Naive thymus-derived CD8-positive, alpha-beta T cell (primary cell): ENCODE measurements around the gene AP2B1. TPM values are rescaled to one million over a fixed set of nuclear protein-coding genes. Genes with fewer than 3 reads are reported as not detected.
"Not testable (repeated sequence)": the region's sequence is repeated elsewhere in the genome, so short reads cannot be mapped to it uniquely, and the experiment has no call there.

Experiments used
- ATAC-seq, 2 donors: fragments of 150-1000 bp; cut with Tn5 transposase in 1 of 2; sonication (Bioruptor Pico), chemical (Tn5 transposase) in 1 of 2; 1 replicate in 1 of 2; 2 replicates in 1 of 2; pipeline ENCODE4 v1.10.0; 2021; ENCODE audit warnings: mild to moderate bottlenecking in 2 of 2, moderate library complexity in 2 of 2
- POLR2A ChIA-PET: fragments of 350-600 bp; sonication (Branson Sonifier 250); formaldehyde crosslinking; loops from one replicate; lab custom pipeline; 2021; ENCODE audit warnings: antibody characterized with exemption; lab: Charles Lee
- DNase-seq, 10 donors: peaks; one replicate each; pipeline versions ENCODE4 v3.0.0 to v3.0.0-alpha.2; 2020 to 2022
- H3K27ac Mint-ChIP-seq, 10 donors: one replicate each; pipeline ENCODE4 v1.8.0; 2020 to 2022; ENCODE audit warnings: mild to moderate bottlenecking in 10 of 10, mixed read lengths in 10 of 10, moderate library complexity in 4 of 10, inconsistent platforms in 1 of 10
- H3K27me3 Mint-ChIP-seq, 5 donors: one replicate each; pipeline ENCODE4 v1.8.0; 2021 to 2022; ENCODE audit warnings: mixed read lengths in 5 of 5
- H3K36me3 Mint-ChIP-seq, 3 donors: one replicate each; pipeline ENCODE4 v1.8.0; 2020 to 2022; ENCODE audit warnings: mixed read lengths in 3 of 3, mild to moderate bottlenecking in 2 of 3, inconsistent platforms in 1 of 3
- H3K4me1 Mint-ChIP-seq, 4 donors: one replicate each; pipeline ENCODE4 v1.8.0; 2021 to 2022; ENCODE audit warnings: mixed read lengths in 4 of 4
- H3K4me3 Mint-ChIP-seq, 10 donors: one replicate each; pipeline ENCODE4 v1.8.0; 2020 to 2022; ENCODE audit warnings: mild to moderate bottlenecking in 10 of 10, mixed read lengths in 10 of 10, moderate library complexity in 6 of 10, inconsistent platforms in 1 of 10
- H3K9me3 Mint-ChIP-seq, 9 donors: one replicate each; pipeline ENCODE4 v1.8.0; 2020 to 2022; ENCODE audit warnings: mixed read lengths in 9 of 9, mild to moderate bottlenecking in 3 of 9, inconsistent platforms in 1 of 9, moderate library complexity in 1 of 9
- polyA plus RNA-seq, 3 donors: library from polyadenylated mRNA; unstranded; fragments of 300-500 nt; fragmentation: Illumina TruSeq; gene quantifications; one replicate each; pipeline ENCODE4 v1.2.3, GENCODE V29; 2021
- total RNA-seq, 8 experiments: library from RNA in 2 of 8; stranded (reverse) in 2 of 8; gene quantifications; one replicate each; pipeline ENCODE4 v1.2.3 and lab custom pipeline; 2021 to 2026

AP2B1 gene
- total and polyA plus RNA-seq, 5 experiments from 2014 or later: 50.3 to 150 (median 65.7) TPM

DNA sequence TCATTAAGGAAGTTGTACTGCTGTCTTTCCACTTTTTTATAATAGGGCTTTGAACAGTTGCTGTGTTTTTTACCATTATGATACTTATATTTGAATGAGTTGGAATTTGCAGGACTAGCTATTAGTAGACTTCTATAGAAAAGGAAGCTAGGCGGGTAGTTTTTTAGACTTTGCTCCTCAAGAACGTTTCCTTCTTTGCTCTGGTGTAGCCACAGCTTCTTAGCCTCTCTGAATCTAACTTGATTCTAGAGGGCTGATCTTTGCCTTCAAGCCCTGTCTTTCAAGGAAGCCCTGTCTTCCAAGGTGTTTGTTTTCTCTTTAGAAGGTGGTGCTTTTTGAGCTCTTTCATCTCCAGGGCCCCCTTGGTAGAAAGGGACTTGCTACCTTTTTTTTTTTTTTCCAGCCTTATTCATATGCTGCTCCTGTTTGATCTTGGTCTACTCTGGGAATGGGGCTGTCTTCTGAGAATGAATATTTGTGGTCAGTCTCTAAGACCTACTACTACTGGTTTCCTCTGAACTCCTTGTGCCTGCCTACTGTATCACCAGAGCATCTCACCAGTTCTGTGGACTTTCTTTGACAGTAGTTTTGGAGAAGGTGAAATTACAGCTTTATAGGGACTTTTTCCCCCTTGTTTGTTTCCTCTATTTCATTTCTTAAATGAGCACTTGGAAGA, 92.0 kb downstream of the AP2B1 start:
- ATAC-seq: no peak
- DNase-seq: no peak
- H3K4me1 Mint-ChIP-seq: peaks cover 3 to 9% (median 5%) of the 10 kb centered on the region in 4 donors
- no peaks in the 10 kb centered on the region for H3K27me3 Mint-ChIP-seq
- peaks cover 0 to 88% (median 28%) of the 10 kb centered on the region in 3 donors for H3K36me3 Mint-ChIP-seq
- H3K27ac Mint-ChIP-seq: peak overlapping the region in 4 of 10 donors; percentile 1 to 65 (median 40)
- no peak overlapping the region for H3K4me3 Mint-ChIP-seq
- no peaks in the 10 kb centered on the region for H3K9me3 Mint-ChIP-seq
- POLR2A ChIA-PET: interaction anchor here (0.7 kb wide), 1 partner anchor 66 kb away, joined by 3 read pairs; no protein-coding TSS in a partner anchor

DNA sequence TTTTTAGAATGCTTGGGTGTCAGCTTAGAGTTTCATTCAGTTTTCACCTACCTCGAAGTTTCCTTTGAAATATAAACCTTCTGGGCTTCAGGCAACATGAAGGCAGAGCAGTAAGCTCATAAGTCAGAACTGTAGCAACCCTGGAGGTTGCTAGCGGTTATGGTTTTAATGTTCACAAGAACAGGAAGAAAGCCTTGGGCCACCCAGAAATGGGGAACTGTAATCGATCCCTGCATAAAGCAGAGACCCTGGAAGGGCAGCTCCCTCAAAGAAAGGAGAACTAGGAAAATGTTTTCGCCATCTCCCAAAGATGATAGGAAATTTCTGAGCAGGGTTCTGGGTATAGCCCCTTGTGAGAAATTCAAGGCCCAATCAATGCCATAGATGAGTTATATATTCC, 96.5 kb downstream of the AP2B1 start:
- ATAC-seq (no peak), DNase-seq (no peak)
- POLR2A ChIA-PET: no interaction called here
- Mint-ChIP-seq H3K36me3 (peaks cover 0 to 96% (median 39%) of the 10 kb centered on the region in 3 donors), H3K27ac (no peak overlapping the region), H3K4me3 (no peak overlapping the region), H3K4me1 (peaks cover 3 to 7% (median 4%) of the 10 kb centered on the region in 4 donors), H3K9me3 (no peaks in the 10 kb centered on the region), H3K27me3 (no peaks in the 10 kb centered on the region)

DNA sequence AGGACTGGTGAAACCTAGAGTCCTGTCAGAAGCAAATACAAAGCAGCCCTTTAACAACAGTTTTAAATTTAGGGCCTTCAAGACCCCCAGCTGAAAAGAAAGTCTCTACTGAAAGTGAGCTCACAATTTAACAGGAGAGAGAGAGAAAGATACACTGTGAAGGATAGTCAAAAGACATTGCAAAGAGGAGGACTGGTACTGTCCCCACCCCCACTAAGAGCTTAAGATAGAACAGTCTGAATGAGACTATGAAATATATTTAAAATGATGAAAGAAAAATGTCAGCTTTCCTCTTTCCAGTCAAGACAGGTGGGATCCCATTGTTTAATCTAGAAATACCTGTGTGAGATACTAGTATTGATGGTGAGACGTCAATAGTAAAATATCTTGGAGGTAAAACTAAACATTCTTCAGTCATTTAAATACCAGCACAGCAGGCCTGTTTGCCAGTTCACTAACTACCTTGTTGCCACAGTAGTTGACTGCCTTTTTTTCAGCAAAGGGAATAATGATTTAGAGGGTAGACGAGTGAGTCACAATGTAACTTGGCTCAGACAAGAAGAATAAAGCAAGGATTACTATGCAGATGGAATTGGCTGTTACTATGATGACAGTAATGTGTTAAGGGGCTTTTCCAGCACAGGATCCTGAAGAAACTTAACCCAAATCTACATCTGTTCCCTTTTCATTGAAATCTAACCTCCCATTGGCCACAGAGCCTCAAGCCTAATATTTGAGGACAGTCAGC, 97.1 kb downstream of the AP2B1 start:
- H3K27me3 Mint-ChIP-seq: no peaks in the 10 kb centered on the region
- H3K4me1 Mint-ChIP-seq: peaks cover 0 to 3% (median 1%) of the 10 kb centered on the region in 4 donors
- peaks cover 0 to 96% (median 45%) of the 10 kb centered on the region in 3 donors for H3K36me3 Mint-ChIP-seq
- no peaks in the 10 kb centered on the region for H3K9me3 Mint-ChIP-seq
- POLR2A ChIA-PET: no interaction called here
- ATAC-seq (no peak), DNase-seq (no peak)
- H3K27ac Mint-ChIP-seq: peak overlapping the region in 1 of 10 donors; percentile 9
- H3K4me3 Mint-ChIP-seq: no peak overlapping the region

DNA sequence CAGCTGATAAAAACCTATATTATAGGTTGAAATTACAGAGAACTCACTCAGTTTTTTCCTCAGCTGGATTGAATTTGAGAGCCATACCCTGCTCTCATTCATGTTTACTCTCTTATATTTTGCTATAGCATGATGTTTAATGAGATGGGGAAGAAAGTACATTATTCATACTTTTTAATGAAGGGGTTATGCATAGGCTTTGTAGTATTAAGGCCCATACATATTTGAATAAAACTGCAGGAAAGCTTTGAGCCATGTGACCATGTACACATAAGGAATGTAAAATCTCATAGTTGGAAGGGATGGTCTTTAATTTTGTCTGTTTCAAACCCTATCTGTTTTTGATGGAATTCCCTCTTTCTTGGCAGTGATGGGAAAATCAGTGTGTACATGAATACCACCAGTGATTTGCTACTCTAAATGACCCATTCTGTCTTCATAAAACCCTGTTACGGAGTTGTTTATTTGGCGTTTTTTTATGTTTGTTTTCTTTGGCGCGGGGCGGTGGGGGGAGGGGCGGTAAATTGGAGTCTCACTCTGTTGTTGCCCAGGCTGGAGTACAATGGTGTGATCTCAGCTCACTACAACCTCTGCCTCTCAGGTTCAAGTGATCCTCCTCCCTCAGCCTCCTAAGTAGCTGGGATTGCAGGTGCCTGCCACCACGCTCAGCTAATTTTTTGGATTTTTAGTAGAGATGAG, 105.5 kb downstream of the AP2B1 start:
- ATAC-seq: no peak
- POLR2A ChIA-PET: no interaction called here
- no peaks in the 10 kb centered on the region for H3K9me3 Mint-ChIP-seq

DNA sequence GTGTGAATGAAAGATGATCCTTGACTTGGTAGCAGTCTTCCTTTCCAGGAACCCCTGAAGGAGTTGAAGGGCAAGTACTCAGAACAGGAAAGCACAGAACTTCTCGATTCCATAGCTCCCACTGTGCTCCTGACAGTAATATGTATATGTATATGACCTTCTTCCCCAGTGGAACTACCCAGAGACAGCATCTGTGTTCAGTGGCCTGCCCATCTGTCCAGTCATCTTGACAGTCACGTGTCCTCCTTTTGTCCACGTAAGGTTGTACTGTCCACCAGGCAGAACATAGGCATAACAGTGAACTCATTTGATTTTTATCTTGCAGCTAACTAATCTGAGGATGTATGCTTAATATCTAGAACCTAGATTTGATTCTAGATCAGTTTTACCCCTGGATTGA, 106.5 kb downstream of the AP2B1 start:
- peaks cover 11 to 87% (median 43%) of the 10 kb centered on the region in 3 donors for H3K36me3 Mint-ChIP-seq
- ATAC-seq: no peak
- H3K4me3 Mint-ChIP-seq: no peak overlapping the region
- H3K4me1 Mint-ChIP-seq: peaks cover 0 to 5% (median 1%) of the 10 kb centered on the region in 4 donors
- DNase-seq: no peak
- POLR2A ChIA-PET: no interaction called here
- H3K27ac Mint-ChIP-seq: no peak overlapping the region
- no peaks in the 10 kb centered on the region for H3K9me3 Mint-ChIP-seq
- H3K27me3 Mint-ChIP-seq: no peaks in the 10 kb centered on the region

More for the DNA sequence above, 105.5 kb downstream of the AP2B1 start:
- no peak for DNase-seq
- peaks cover 0 to 5% (median 1%) of the 10 kb centered on the region in 4 donors for H3K4me1 Mint-ChIP-seq
- H3K36me3 Mint-ChIP-seq: peaks cover 11 to 92% (median 53%) of the 10 kb centered on the region in 3 donors
- H3K27ac Mint-ChIP-seq: no peak overlapping the region
- no peak overlapping the region for H3K4me3 Mint-ChIP-seq
- H3K27me3 Mint-ChIP-seq: no peaks in the 10 kb centered on the region

DNA sequence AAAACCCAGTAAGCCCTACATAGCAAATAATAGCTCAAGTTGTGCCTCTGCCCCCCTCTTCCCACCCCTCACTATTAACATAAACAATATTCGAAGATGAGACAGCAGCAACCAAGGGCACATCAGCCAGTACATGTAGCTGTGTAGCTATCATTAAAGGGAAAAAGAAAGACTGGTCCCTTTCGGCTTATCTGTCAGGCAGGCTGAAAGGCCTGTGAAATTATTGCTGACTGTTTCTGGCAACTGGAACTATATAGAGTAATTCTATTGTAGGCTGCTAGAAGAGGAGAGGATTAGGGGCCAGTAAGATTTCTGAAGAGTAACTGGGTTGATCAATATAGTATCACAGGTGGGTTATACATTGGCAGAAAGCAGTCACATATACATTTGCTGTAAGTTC, 107.8 kb downstream of the AP2B1 start:
- no peak for ATAC-seq
- Mint-ChIP-seq H3K27me3 (no peaks in the 10 kb centered on the region), H3K4me3 (no peak overlapping the region), H3K27ac (no peak overlapping the region), H3K9me3 (no peaks in the 10 kb centered on the region), H3K4me1 (peaks cover 0 to 4% (median 1%) of the 10 kb centered on the region in 4 donors), H3K36me3 (peaks cover 8 to 86% (median 31%) of the 10 kb centered on the region in 3 donors)
- DNase-seq: no peak
- POLR2A ChIA-PET: interaction anchor here (0.9 kb wide), 1 partner anchor 28 kb away, joined by 3 read pairs; no protein-coding TSS in a partner anchor

DNA sequence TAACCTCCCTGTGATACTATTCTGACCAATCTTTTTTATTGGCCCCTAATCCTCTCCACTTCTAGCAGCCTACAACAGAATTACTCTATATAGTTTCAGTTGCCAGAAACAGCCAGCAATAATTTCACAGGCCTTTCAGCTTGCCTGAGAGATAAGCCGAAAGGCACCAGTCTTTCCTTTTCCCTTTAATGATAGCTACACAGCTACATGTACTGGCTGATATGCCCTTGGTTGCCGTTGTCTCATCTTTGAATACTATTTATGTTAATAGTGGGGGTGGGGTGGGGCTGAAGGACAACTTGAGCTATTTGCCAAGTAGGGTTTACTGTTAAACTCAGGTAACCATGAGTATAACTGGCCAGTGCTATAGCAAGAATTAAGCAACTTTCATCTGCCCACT, 108.5 kb downstream of the AP2B1 start:
- H3K4me3 Mint-ChIP-seq: no peak overlapping the region
- H3K27ac Mint-ChIP-seq: no peak overlapping the region
- no peaks in the 10 kb centered on the region for H3K9me3 Mint-ChIP-seq
- peaks cover under 1 to 82% (median 27%) of the 10 kb centered on the region in 3 donors for H3K36me3 Mint-ChIP-seq
- ATAC-seq (no peak), DNase-seq (no peak)
- POLR2A ChIA-PET: no interaction called here
- H3K4me1 Mint-ChIP-seq: peaks cover 0 to 3% (median 1%) of the 10 kb centered on the region in 4 donors
- H3K27me3 Mint-ChIP-seq: no peaks in the 10 kb centered on the region

DNA sequence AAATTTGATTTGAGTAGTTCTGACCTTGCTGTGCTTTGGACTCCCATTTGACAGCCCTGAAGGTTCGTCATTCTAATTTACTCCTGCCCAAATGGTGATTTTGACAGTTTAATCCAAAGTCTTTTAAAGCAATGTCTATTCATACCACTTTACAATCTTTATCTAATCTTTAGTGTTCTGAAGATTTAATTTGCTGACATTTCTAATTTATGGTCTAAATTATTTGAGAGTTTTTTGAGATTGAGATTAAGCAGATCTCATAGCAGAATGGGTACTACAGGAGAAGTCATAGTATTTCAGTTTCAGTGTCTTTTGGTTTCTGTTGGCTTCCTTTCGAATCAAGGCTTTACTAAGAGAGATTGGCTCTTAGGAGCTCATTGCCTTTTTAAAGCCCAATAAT, 111.7 kb downstream of the AP2B1 start:
- no peaks in the 10 kb centered on the region for H3K27me3 Mint-ChIP-seq
- DNase-seq (no peak), ATAC-seq (no peak)
- no peak overlapping the region for H3K4me3 Mint-ChIP-seq
- peaks cover 0 to 5% (median 1%) of the 10 kb centered on the region in 4 donors for H3K4me1 Mint-ChIP-seq
- H3K27ac Mint-ChIP-seq: no peak overlapping the region
- POLR2A ChIA-PET: interaction anchor here (0.6 kb wide), 1 partner anchor 113 kb away, joined by 3 read pairs; no protein-coding TSS in a partner anchor
- H3K36me3 Mint-ChIP-seq: peaks cover 9 to 74% (median 33%) of the 10 kb centered on the region in 3 donors
- peaks cover 0 to 9% (median 0%) of the 10 kb centered on the region in 9 donors for H3K9me3 Mint-ChIP-seq

DNA sequence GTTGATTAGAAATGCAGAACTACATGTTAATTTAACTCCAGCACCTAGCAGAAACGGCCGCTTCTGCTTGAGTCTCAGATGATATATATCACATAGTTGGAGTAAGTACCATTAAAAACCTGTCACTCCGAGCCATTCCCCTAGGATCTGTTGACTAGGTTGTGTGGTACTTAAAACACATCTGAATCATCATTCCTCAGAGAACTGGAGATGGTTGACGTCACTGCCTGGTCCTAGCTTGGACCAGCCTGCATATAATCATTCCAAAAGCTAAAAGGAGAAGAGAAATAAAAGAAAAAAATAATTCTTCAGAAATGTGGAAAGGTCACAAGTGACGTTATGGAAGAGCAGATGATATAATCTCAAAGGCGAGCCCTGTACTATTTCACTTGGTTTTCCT, 113.0 kb downstream of the AP2B1 start:
- H3K27ac Mint-ChIP-seq: no peak overlapping the region
- peaks cover 9 to 70% (median 33%) of the 10 kb centered on the region in 3 donors for H3K36me3 Mint-ChIP-seq
- no peaks in the 10 kb centered on the region for H3K27me3 Mint-ChIP-seq
- peaks cover 0 to 9% (median 0%) of the 10 kb centered on the region in 9 donors for H3K9me3 Mint-ChIP-seq
- DNase-seq (no peak), ATAC-seq (no peak)
- H3K4me1 Mint-ChIP-seq: peaks cover 0 to 14% (median 8%) of the 10 kb centered on the region in 4 donors
- no peak overlapping the region for H3K4me3 Mint-ChIP-seq
- POLR2A ChIA-PET: no interaction called here

DNA sequence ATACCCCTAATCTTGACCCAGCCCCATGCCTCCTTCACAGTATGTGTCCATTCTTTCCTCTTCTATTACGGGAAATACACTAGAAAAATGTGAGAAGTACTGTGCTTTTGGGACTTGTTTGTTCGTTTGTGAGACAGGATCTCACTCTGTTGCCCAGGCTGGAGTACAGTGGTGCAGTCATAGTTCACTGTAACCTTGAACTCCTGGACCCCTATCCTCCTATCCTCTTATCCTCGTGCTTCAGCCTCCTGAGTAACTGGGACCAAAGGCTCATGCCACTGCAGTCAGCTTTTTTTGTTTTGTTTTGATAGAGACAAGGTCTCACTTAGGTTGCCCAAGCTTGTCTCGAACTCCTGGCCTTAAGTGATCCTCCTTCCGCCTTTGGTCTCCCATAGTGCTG, 114.4 kb downstream of the AP2B1 start:
- DNase-seq: no peak
- Mint-ChIP-seq H3K27ac (no peak overlapping the region), H3K9me3 (peaks cover 0 to 9% (median 0%) of the 10 kb centered on the region in 9 donors), H3K4me3 (no peak overlapping the region), H3K27me3 (no peaks in the 10 kb centered on the region), H3K36me3 (peaks cover 9 to 62% (median 26%) of the 10 kb centered on the region in 3 donors), H3K4me1 (peaks cover 1 to 23% (median 11%) of the 10 kb centered on the region in 4 donors)
- no peak for ATAC-seq
- POLR2A ChIA-PET: no interaction called here

DNA sequence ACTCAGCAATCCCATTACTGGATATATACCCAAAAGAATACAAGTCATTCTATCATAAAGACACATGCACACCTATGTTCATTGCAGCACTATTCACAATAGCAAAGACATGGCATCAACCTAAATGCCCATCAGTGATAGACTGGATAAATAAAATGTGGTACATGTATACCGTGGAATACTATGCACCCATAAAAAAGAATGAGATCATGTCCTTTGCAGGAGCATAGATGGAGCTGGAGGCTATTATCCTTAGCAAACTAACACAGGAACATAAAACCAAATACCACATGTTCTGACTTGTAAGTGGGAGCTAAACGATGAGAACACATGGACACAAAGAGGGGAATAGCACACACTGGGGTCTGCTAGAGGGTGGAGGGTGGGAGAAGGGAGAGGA, 116.2 kb downstream of the AP2B1 start:
- DNase-seq, H3K27me3 Mint-ChIP-seq, H3K4me3 Mint-ChIP-seq, H3K27ac Mint-ChIP-seq, H3K9me3 Mint-ChIP-seq, ATAC-seq, POLR2A ChIA-PET: not testable (repeated sequence)
- peaks cover 11 to 38% (median 21%) of the 10 kb centered on the region in 4 donors for H3K4me1 Mint-ChIP-seq
- H3K36me3 Mint-ChIP-seq: peaks cover 9 to 56% (median 19%) of the 10 kb centered on the region in 3 donors

DNA sequence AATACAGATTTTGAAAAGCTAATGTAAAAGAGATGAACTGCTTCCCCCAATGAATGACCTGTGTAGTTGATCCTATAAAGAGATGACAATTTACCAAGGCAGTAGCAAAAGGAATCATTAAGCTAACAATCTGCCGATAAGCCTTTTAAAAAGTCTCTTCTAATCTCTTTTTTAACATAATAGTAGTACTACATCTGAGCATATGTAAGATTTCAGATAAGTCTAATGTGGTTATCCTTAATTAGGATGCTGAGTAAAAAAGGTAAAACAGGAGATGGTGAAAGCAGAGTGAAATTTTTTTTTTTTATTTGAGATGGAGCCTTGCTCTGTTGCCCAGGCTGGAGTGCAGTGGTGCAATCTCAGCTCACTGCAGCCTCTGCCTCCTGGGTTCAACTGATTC, 118.1 kb downstream of the AP2B1 start:
- Mint-ChIP-seq H3K36me3 (peaks cover 9 to 58% (median 20%) of the 10 kb centered on the region in 3 donors), H3K27me3 (no peaks in the 10 kb centered on the region), H3K9me3 (peaks cover 0 to 9% (median 0%) of the 10 kb centered on the region in 9 donors), H3K4me3 (no peak overlapping the region), H3K4me1 (peaks cover 13 to 50% (median 32%) of the 10 kb centered on the region in 4 donors), H3K27ac (peak overlapping the region in 4 of 10 donors; percentile 2 to 79 (median 50))
- DNase-seq (no peak), ATAC-seq (no peak)
- POLR2A ChIA-PET: no interaction called here
